Nephron progenitor cell (in vitro differentiated cells): ENCODE data around the gene GNG7.
A peak's percentile ranks its signal among the peaks of the same experiment; 100 is the strongest.

Experiments
- DNase-seq: peaks from one replicate; pipeline ENCODE4 v3.0.0; 2021
- H3K27ac Mint-ChIP-seq: 2 replicates; pipeline ENCODE4 v1.8.0; 2021; ENCODE audit warnings: mild to moderate bottlenecking, moderate library complexity, mixed read lengths
- H3K27me3 Mint-ChIP-seq: 2 replicates; pipeline ENCODE4 v1.8.0; 2021; ENCODE audit warnings: mild to moderate bottlenecking, low read depth, mixed read lengths; ENCODE audit not compliant: poor library complexity
- H3K36me3 Mint-ChIP-seq: 2 replicates; pipeline ENCODE4 v1.8.0; 2021; ENCODE audit warnings: low read depth, mixed read lengths
- H3K4me1 Mint-ChIP-seq: 2 replicates; pipeline ENCODE4 v1.8.0; 2021; ENCODE audit warnings: mixed read lengths
- H3K4me3 Mint-ChIP-seq: 2 replicates; pipeline ENCODE4 v1.8.0; 2021; ENCODE audit warnings: mild to moderate bottlenecking, moderate library complexity, mixed read lengths
- H3K9me3 Mint-ChIP-seq: 2 replicates; pipeline ENCODE4 v1.8.0; 2021; ENCODE audit warnings: mild to moderate bottlenecking, moderate library complexity, mixed read lengths
- TF ChIP-seq, protein P1 (sequence below): fragments of 200-600 bp; sonication (generic); IDR thresholded peaks from 2 replicates; pipeline ENCODE4 v1.5.0; 2021; ENCODE audit warnings: antibody characterized with exemption

The GNG7 gene

GRCh38 chr19:2734589-2735288 is 32.2 kb upstream of the GNG7 start:
- DNase-seq, result no peak
- peaks cover 39% of the 10 kb centered on the region for H3K36me3 Mint-ChIP-seq
- H3K4me1 Mint-ChIP-seq, result peaks cover 23% of the 10 kb centered on the region
- no peak overlapping the region for H3K27ac Mint-ChIP-seq
- no peak overlapping the region for H3K4me3 Mint-ChIP-seq
- no peaks in the 10 kb centered on the region for H3K27me3 Mint-ChIP-seq
- H3K9me3 Mint-ChIP-seq, result no peaks in the 10 kb centered on the region
- TF ChIP-seq, protein P1, sequence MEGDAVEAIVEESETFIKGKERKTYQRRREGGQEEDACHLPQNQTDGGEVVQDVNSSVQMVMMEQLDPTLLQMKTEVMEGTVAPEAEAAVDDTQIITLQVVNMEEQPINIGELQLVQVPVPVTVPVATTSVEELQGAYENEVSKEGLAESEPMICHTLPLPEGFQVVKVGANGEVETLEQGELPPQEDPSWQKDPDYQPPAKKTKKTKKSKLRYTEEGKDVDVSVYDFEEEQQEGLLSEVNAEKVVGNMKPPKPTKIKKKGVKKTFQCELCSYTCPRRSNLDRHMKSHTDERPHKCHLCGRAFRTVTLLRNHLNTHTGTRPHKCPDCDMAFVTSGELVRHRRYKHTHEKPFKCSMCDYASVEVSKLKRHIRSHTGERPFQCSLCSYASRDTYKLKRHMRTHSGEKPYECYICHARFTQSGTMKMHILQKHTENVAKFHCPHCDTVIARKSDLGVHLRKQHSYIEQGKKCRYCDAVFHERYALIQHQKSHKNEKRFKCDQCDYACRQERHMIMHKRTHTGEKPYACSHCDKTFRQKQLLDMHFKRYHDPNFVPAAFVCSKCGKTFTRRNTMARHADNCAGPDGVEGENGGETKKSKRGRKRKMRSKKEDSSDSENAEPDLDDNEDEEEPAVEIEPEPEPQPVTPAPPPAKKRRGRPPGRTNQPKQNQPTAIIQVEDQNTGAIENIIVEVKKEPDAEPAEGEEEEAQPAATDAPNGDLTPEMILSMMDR, result no peak

DNA sequence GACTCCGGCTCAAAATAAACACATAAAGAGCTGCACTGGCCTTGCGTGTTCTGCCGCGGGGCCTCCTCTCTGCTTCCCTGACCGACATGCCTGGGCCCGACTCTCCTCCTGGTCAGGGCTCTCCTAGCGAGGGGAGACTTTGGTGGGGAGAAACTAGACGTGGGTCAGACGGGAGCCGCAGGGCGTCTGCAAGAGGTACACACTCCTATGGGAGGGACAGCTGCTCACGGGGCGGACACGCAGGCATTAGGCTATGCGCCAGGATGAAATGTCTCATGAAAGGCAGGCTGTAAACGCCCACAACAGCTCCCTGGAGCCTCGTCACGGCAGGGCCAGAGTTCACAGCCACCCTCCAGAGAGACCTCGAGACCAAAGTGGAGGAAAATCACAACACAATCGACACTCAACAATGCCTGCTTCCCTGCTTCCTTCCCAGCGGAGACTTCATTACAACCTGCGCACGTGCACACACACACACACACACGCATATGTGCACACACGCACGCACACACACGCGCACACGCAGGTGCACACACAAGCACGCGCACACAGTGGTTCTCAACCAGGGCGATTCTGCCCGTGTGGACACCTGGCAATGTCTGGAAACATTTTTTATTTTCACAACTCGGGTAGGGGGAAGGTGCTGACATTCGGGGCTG is 31.6 kb upstream of the GNG7 start:
- DNase-seq, result no peak
- Mint-ChIP-seq H3K27me3 (peaks cover 6% of the 10 kb centered on the region), H3K4me1 (peaks cover 19% of the 10 kb centered on the region), H3K9me3 (no peaks in the 10 kb centered on the region), H3K27ac (peak overlapping the region; percentile 93), H3K36me3 (peaks cover 39% of the 10 kb centered on the region), H3K4me3 (peak overlapping the region; percentile 61)
- TF ChIP-seq, protein P1, result no peak

DNA sequence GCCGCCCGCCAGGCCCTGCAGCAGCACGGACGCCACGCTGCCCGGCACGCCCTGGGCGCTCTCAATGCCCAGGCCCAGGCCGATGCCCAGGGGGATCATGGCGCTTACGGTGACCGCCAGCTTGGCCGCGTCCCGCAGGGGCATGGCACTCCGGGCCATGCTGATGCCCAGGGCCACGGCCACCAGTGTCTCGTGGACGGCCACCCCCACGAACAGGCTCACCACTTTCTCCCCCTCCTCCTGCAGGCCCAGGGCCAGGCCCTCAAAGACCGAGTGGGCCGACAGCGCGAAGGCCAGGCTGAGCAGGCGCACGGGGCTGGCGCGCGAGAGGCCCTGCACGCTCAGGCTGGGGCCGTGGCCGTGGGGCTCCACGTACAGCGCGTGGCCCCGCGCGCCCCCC is 30.4 kb upstream of the GNG7 start:
- Mint-ChIP-seq H3K27me3 (peaks cover 18% of the 10 kb centered on the region), H3K4me3 (no peak overlapping the region), H3K36me3 (peaks cover 34% of the 10 kb centered on the region), H3K4me1 (peaks cover 12% of the 10 kb centered on the region), H3K27ac (no peak overlapping the region), H3K9me3 (no peaks in the 10 kb centered on the region)
- DNase-seq, result no peak
- TF ChIP-seq, protein P1, result no peak

DNA sequence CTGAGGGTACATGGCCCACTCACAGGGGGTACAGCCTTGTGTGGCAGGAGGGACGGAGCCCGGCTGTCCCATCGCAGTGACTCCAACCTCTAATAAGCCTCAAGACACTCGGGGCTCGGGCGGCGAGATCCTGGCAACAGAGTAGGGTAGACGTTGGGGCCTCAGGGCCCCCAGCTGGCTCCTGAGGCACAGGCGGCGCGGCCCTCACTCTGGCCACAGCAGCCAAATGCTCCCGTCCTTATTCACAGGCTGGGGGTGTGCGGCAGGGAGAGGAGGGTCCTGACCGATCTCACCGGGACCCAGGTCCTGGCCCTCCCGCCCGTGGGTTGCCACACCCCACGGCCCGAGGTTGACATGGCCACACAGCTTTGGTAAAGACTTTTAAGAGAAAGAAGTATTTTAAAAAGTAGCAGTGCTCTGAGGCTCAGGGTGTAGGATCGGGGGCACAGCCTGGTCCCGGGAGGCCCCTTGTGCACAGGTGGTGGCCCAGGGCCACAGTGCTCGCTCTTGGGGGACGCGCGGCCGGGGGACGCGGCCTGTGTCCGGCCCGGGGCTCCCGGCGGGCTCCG is 29.7 kb upstream of the GNG7 start:
- DNase-seq, result no peak
- Mint-ChIP-seq H3K9me3 (no peaks in the 10 kb centered on the region), H3K27ac (no peak overlapping the region), H3K4me1 (peaks cover 12% of the 10 kb centered on the region), H3K27me3 (peaks cover 25% of the 10 kb centered on the region), H3K4me3 (no peak overlapping the region), H3K36me3 (peaks cover 30% of the 10 kb centered on the region)
- TF ChIP-seq, protein P1, result no peak

DNA sequence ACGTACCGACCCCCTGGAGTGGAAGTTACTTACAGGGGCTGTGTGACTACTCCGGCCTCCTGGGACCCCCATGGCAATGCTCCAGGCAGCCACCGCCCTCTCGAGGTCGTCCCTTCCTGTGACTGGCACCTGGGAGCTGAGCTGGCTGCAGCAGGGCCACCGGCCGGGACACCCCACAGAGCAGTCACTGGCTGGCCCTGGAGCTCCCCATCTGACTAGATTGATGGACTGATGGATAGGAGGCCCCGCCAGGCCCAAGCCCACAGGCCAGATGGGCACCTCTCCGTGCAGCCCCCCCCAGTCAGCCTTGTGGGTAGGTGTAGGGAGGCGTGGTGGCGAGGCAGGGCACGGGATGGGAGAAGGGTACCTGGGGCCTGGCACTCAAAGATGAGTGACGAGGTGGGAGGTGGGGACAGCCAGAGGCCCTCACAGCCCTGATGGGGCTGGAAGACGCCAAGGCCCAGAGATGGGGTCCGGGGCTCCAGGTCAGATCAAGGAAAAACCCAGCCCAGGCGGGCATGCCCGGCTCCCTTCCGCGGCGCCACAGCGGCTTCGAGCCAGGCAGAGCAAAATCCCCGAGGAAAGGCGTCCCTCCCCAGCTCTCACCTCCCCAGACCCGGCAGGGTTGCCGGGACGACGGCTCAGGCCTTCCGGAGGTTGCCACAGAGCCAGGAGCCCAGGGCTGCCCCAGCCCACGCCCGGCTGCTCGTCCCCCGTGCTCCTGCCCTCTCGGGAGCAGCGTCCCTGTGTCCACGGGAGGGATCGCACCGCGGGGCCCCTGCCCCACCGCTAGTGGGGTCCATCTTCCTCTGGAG is 28.9 kb upstream of the GNG7 start:
- Mint-ChIP-seq H3K27me3 (peaks cover 33% of the 10 kb centered on the region), H3K27ac (no peak overlapping the region), H3K36me3 (peaks cover 21% of the 10 kb centered on the region), H3K4me1 (peaks cover 12% of the 10 kb centered on the region), H3K4me3 (no peak overlapping the region), H3K9me3 (no peaks in the 10 kb centered on the region)
- TF ChIP-seq, protein P1, result no peak
- DNase-seq, result no peak
